Nephron (organoid): ENCODE results near the gene ATG9B.

Source experiments
- H3K27ac Mint-ChIP-seq, 3 experiments: 2 replicates each; pipeline ENCODE4 v1.8.0; 2020; ENCODE audit warnings: mixed read lengths in 3 of 3, mild to moderate bottlenecking in 2 of 3, moderate library complexity in 1 of 3
- H3K27me3 Mint-ChIP-seq: 2 replicates; pipeline ENCODE4 v1.8.0; 2021; ENCODE audit warnings: low read depth, mild to moderate bottlenecking, moderate library complexity, mixed read lengths
- H3K36me3 Mint-ChIP-seq: 2 replicates; pipeline ENCODE4 v1.8.0; 2020; ENCODE audit warnings: low read depth, mixed read lengths
- H3K4me1 Mint-ChIP-seq: 2 replicates; pipeline ENCODE4 v1.8.0; 2020; ENCODE audit warnings: mixed read lengths
- H3K4me3 Mint-ChIP-seq, 3 experiments: 2 replicates each; pipeline ENCODE4 v1.8.0; 2020; ENCODE audit warnings: mild to moderate bottlenecking in 3 of 3, mixed read lengths in 3 of 3, moderate library complexity in 2 of 3
- H3K9me3 Mint-ChIP-seq: 2 replicates; pipeline ENCODE4 v1.8.0; 2020; ENCODE audit warnings: mixed read lengths
- CTCF ChIP-seq, 3 experiments: fragments of 200-600 bp; sonication (generic); IDR thresholded peaks; one replicate each; pipeline ENCODE4 v1.5.0; 2021; ENCODE audit warnings: antibody characterized with exemption in 3 of 3; ENCODE audit not compliant: unreplicated experiment in 3 of 3

The ATG9B gene

GRCh38 chr7:150972023-150972468 lies 52.2 kb downstream of the ATG9B start:
- Mint-ChIP-seq H3K4me1 (peaks cover 84% of the 10 kb centered on the region), H3K36me3 (no peaks in the 10 kb centered on the region), H3K9me3 (no peaks in the 10 kb centered on the region), H3K4me3 (peak overlapping the region; percentile 9 to 67 (median 62)), H3K27me3 (peaks cover 17% of the 10 kb centered on the region), H3K27ac (peak overlapping the region; percentile 79 to 98 (median 93))
- TF ChIP-seq CTCF (IDR thresholded peaks at IDR 0.05; ENCODE audit: unreplicated experiment in 3 of 3), result no peak

GRCh38 chr7:150971242-150972022 lies 52.9 kb downstream of the ATG9B start:
- peaks cover 82% of the 10 kb centered on the region for H3K4me1 Mint-ChIP-seq
- H3K36me3 Mint-ChIP-seq, result no peaks in the 10 kb centered on the region
- TF ChIP-seq CTCF (IDR thresholded peaks at IDR 0.05; ENCODE audit: unreplicated experiment in 3 of 3), result no peak
- H3K9me3 Mint-ChIP-seq, result no peaks in the 10 kb centered on the region
- H3K27ac Mint-ChIP-seq, result peak overlapping the region; percentile 79 to 98 (median 93)
- peak overlapping the region; percentile 62 to 79 (median 67) for H3K4me3 Mint-ChIP-seq
- peaks cover 14% of the 10 kb centered on the region for H3K27me3 Mint-ChIP-seq

DNA sequence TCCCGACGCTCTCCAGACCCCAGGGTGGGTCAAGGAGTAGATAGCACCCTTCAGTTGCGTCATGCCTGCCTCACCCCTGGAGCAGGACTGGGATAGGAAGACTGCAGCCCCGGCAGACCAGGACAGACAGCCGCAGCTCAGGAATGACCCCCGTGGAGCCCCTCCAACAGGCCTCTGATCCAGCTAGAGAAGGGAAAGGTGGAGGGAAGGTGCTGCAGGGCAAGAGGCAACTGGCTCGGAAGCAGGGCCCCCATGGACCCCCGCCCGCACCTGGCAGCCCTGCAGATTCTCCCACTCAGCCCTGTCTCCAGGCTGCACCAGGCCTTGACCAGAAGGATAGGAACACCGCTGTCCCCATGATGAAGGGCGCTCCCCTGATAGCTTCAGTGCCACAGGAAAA lies 53.9 kb downstream of the ATG9B start:
- peaks cover 83% of the 10 kb centered on the region for H3K4me1 Mint-ChIP-seq
- H3K27me3 Mint-ChIP-seq, result peaks cover 6% of the 10 kb centered on the region
- H3K27ac Mint-ChIP-seq, result peak overlapping the region; percentile 79 to 98 (median 93)
- TF ChIP-seq CTCF (IDR thresholded peaks at IDR 0.05; ENCODE audit: unreplicated experiment in 3 of 3), result no peak
- H3K9me3 Mint-ChIP-seq, result no peaks in the 10 kb centered on the region
- peak overlapping the region; percentile 40 to 54 (median 46) for H3K4me3 Mint-ChIP-seq
- no peaks in the 10 kb centered on the region for H3K36me3 Mint-ChIP-seq

GRCh38 chr7:150969475-150969874 lies 54.8 kb downstream of the ATG9B start:
- H3K4me3 Mint-ChIP-seq, result peak overlapping the region in 2 of 3 experiments; percentile 52 to 54
- H3K27ac Mint-ChIP-seq, result peak overlapping the region; percentile 79 to 98 (median 93)
- H3K9me3 Mint-ChIP-seq, result no peaks in the 10 kb centered on the region
- peaks cover 88% of the 10 kb centered on the region for H3K4me1 Mint-ChIP-seq
- TF ChIP-seq CTCF (IDR thresholded peaks at IDR 0.05; ENCODE audit: unreplicated experiment in 3 of 3), result no peak
- H3K27me3 Mint-ChIP-seq, result peaks cover 10% of the 10 kb centered on the region
- no peaks in the 10 kb centered on the region for H3K36me3 Mint-ChIP-seq

DNA sequence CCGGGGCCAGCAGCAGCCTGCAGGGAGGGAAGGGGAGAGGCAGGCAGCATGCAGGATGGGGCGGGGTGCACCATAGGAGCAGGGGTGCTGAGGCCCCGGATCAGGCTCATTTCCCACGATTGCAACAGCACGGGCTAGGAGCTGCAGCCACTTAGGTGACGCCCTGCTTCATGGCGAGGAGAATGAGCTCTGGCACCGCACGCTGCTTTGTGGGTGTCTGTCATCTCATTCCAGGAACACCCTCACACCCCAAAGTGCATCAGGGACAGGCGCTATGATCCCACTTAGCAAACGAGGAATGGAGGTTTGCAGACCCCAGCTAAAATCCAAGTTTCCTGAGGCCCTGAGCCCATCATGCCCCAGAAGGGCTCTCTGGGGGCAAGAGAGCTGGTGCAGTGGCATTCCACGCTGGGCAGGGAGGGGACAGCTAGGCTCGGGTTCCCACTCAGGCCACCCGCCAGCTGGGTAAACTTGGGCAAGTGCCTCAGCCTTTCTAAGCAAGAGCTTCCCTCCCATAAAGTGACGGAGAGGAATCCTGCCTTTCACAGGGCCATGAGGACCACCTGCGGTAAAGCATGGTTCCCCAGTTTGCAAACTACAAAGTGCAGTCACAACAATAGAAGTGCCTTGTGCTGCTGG lies 55.4 kb downstream of the ATG9B start:
- Mint-ChIP-seq H3K27ac (peak overlapping the region in 2 of 3 experiments; percentile 79 to 80), H3K4me1 (peaks cover 89% of the 10 kb centered on the region), H3K36me3 (no peaks in the 10 kb centered on the region), H3K9me3 (no peaks in the 10 kb centered on the region), H3K27me3 (peaks cover 10% of the 10 kb centered on the region), H3K4me3 (peak overlapping the region in 1 of 3 experiments; percentile 34)
- no peak for TF ChIP-seq CTCF (IDR thresholded peaks at IDR 0.05; ENCODE audit: unreplicated experiment in 3 of 3)
